B cell (primary cell): ENCODE data around the gene EXOC4.

ENCODE experiments used
- EZH2 ChIP-seq: IDR thresholded peaks from 2 replicates; pipeline ENCODE4 v1.6.1; 2012; ENCODE audit warnings: borderline replicate concordance, low read depth, mild to moderate bottlenecking, moderate library complexity, low read length; ENCODE audit not compliant: insufficient read depth, poor library complexity, severe bottlenecking
- TF ChIP-seq, protein P1 (sequence below): fragments of 200-600 bp; IDR thresholded peaks from one replicate; pipeline ENCODE4 v1.8.0; 2022; ENCODE audit warnings: antibody characterized with exemption, mild to moderate bottlenecking

DNA sequence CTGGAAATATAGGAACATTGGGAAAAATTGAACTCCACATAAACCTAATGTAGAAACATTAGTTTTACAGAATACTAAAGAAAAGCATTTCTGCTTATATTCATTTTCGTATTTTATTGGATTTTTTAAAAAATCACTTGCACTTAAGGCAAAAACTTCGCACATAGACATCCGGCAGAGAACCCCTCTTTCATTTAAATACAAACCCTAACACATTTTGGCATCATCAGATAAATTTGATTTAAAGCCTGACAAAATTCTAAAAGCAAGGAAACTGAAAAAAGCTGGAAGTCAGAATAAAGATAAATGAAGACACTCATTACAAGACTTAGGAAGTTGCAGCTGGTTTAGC, 396 bp upstream of the EXOC4 start:
- TF ChIP-seq, protein P1, sequence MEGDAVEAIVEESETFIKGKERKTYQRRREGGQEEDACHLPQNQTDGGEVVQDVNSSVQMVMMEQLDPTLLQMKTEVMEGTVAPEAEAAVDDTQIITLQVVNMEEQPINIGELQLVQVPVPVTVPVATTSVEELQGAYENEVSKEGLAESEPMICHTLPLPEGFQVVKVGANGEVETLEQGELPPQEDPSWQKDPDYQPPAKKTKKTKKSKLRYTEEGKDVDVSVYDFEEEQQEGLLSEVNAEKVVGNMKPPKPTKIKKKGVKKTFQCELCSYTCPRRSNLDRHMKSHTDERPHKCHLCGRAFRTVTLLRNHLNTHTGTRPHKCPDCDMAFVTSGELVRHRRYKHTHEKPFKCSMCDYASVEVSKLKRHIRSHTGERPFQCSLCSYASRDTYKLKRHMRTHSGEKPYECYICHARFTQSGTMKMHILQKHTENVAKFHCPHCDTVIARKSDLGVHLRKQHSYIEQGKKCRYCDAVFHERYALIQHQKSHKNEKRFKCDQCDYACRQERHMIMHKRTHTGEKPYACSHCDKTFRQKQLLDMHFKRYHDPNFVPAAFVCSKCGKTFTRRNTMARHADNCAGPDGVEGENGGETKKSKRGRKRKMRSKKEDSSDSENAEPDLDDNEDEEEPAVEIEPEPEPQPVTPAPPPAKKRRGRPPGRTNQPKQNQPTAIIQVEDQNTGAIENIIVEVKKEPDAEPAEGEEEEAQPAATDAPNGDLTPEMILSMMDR, result no peak
- TF ChIP-seq EZH2, result no peak
